Lung (tissue), 5 donors: ENCODE results near the gene SAFB. TPM values are rescaled to one million over a fixed set of nuclear protein-coding genes. Genes with fewer than 3 reads are reported as not detected.

ENCODE experiments used
- polyA plus RNA-seq, 2 donors: library from polyadenylated mRNA; stranded (reverse); fragments of 200-250 nt; gene quantifications; one replicate each; pipeline ENCODE4 v1.2.1, GENCODE V29; 2013
- small RNA-seq: library from RNA; depleted of rRNA; stranded (forward); fragments of <200 nt; gene quantifications from one replicate; pipeline ENCODE3, GENCODE V24; 2014; ENCODE audit warnings: low replicate concordance
- total RNA-seq, 2 donors: library from RNA; depleted of rRNA in 1 of 2; stranded (reverse); fragments of >200 nt in 1 of 2; gene quantifications; one replicate each; pipeline ENCODE4 v1.2.1, GENCODE V29; 2014 to 2021
- donor health status: Bipolar disorder and iron deficiency.
- donor health status: healthy.
- donor health status: DM: yes; HTN: yes; CAD: no.

Gene SAFB
- total and polyA plus RNA-seq, 4 donors: 59.5 to 130 (median 77.7) TPM

Small RNA genes lying within 50 kb of the gene (small RNA-seq; reads per million reads assigned to genes)
- gene SNRPEP4: not detected

Other genes starting within 250 kb of the SAFB start
- not detected for gene ZNRF4, start 167.7 kb upstream of the SAFB start, total RNA-seq
- gene ZNRF4, start 167.7 kb upstream of the SAFB start, polyA plus RNA-seq: not detected
- 1 to 10 TPM; 1.8 to 2.0 TPM for gene TINCR, start 55.1 kb upstream of the SAFB start, total RNA-seq
- gene TINCR, start 55.1 kb upstream of the SAFB start, polyA plus RNA-seq: 1 to 10 TPM; 1.0 to 2.0 TPM
- gene SAFB2, start 307 bp upstream of the SAFB start, total RNA-seq: 10 to 100 TPM; 85.0 to 88.6 TPM
- 10 to 100 TPM; 39.7 to 51.9 TPM for gene SAFB2, start 307 bp upstream of the SAFB start, polyA plus RNA-seq
- gene MICOS13, start 57.4 kb downstream of the SAFB start, total RNA-seq: 10 to 100 TPM; 26.6 to 78.2 TPM
- gene MICOS13, start 57.4 kb downstream of the SAFB start, polyA plus RNA-seq: 100 to 1,000 TPM in 1 of 2 donors, 10 to 100 TPM in 1; 77.1 to 184 TPM
- 10 to 100 TPM in 1 of 2 donors, 1 to 10 TPM in 1; 8.2 to 10.3 TPM for gene HSD11B1L, start 57.9 kb downstream of the SAFB start, total RNA-seq
- gene HSD11B1L, start 57.9 kb downstream of the SAFB start, polyA plus RNA-seq: 10 to 100 TPM in 1 of 2 donors, 1 to 10 TPM in 1; 7.5 to 12.2 TPM
- 100 to 1,000 TPM; 309 to 612 TPM for gene RPL36, start 67.2 kb downstream of the SAFB start, total RNA-seq
- 1,000 to 10,000 TPM in 1 of 2 donors, 100 to 1,000 TPM in 1; 793 to 1,934 TPM for gene RPL36, start 67.2 kb downstream of the SAFB start, polyA plus RNA-seq
- 10 to 100 TPM; 41.0 to 89.6 TPM for gene LONP1, start 97.1 kb downstream of the SAFB start, total RNA-seq
- 10 to 100 TPM; 63.0 to 75.0 TPM for gene LONP1, start 97.1 kb downstream of the SAFB start, polyA plus RNA-seq
- gene CATSPERD, start 97.6 kb downstream of the SAFB start, total RNA-seq: 10 to 100 TPM in 1 of 2 donors, 1 to 10 TPM in 1; 8.2 to 10.0 TPM
- 10 to 100 TPM in 1 of 2 donors, 1 to 10 TPM in 1; 8.4 to 11.3 TPM for gene CATSPERD, start 97.6 kb downstream of the SAFB start, polyA plus RNA-seq
- gene PRR22, start 161.7 kb downstream of the SAFB start, total RNA-seq: 1 to 10 TPM in 1 of 2 donors, under 1 TPM in 1; 0.20 to 6.1 TPM
- 1 to 10 TPM; 2.6 to 6.8 TPM for gene PRR22, start 161.7 kb downstream of the SAFB start, polyA plus RNA-seq
- gene DUS3L, start 168.1 kb downstream of the SAFB start, total RNA-seq: 10 to 100 TPM; 18.5 to 47.0 TPM
- 10 to 100 TPM; 32.7 to 40.8 TPM for gene DUS3L, start 168.1 kb downstream of the SAFB start, polyA plus RNA-seq
- 1 to 10 TPM in 1 of 2 donors, under 1 TPM in 1; 0.23 to 3.3 TPM for gene NRTN, start 182.0 kb downstream of the SAFB start, total RNA-seq
- gene NRTN, start 182.0 kb downstream of the SAFB start, polyA plus RNA-seq: 1 to 10 TPM; 1.2 to 1.7 TPM
- 1 to 10 TPM in 1 of 2 donors, not detected in 1; 1.9 TPM for gene FUT6, start 216.6 kb downstream of the SAFB start, total RNA-seq
- gene FUT6, start 216.6 kb downstream of the SAFB start, polyA plus RNA-seq: 1 to 10 TPM in 1 of 2 donors, under 1 TPM in 1; 0.67 to 2.6 TPM
- gene FUT3, start 228.4 kb downstream of the SAFB start, total RNA-seq: 10 to 100 TPM in 1 of 2 donors, 1 to 10 TPM in 1; 1.5 to 31.4 TPM
- 10 to 100 TPM; 11.3 to 25.1 TPM for gene FUT3, start 228.4 kb downstream of the SAFB start, polyA plus RNA-seq
- gene FUT5, start 247.5 kb downstream of the SAFB start, total RNA-seq: not detected
- gene FUT5, start 247.5 kb downstream of the SAFB start, polyA plus RNA-seq: not detected